HG03196 (cell line): ENCODE results near the gene KCNQ1.

ENCODE experiments used
- ATAC-seq: cut with Tn5 transposase; IDR thresholded peaks from one replicate; pipeline ENCODE4 v1.9.1; 2021; ENCODE audit not compliant: unreplicated experiment

The KCNQ1 gene

DNA sequence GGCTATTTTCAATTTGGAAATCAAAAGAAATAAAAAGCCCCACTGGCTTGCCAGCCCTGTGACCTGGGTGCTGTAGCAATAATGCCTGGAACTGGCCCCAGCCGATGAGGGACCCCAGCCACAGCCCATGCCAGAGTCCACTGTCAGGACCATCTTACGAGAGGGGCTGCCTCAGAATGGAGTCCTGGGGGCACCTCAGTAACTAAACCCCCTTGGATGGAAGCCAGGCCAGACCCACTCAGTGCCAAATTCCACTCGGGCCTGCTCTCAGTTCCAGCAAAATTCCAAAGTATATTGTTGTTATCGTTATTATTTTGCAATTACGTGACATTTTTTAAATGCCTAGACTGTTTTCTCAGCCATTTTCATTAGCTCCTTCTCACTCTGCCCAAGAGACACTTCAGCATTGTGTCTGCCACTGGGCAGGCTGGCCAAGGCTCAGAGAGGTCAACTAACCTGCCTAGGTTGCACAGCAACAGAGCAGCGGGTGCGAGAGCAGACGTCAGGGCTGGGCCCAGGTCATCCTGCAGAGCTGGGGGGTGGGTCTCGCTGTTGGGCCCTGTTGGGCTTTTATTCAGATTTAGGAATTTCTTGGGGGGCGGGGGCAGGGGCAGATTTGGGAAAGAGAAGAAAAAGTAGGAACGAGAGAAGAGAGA is 421.2 kb downstream of the KCNQ1 start:
- ATAC-seq = no peak

DNA sequence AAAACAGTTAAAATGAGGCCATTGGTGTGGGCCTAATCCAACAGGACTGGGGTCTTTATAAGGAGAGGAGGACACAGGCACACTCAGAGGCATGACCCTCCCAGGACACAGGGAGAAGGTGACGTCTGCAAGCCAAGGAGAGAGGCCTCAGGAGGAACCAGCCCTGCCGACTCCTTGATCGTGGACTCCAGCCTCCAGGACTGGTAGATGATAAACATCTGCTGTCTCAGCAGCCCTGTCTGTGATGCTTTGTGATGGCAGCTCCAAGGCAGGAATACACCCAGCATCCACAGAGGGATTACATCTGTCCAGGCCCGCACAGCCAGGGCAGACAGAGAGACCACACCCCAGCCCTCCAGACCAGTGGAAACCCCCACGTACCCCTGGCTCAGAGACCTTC is 422.3 kb downstream of the KCNQ1 start:
- ATAC-seq = no peak

DNA sequence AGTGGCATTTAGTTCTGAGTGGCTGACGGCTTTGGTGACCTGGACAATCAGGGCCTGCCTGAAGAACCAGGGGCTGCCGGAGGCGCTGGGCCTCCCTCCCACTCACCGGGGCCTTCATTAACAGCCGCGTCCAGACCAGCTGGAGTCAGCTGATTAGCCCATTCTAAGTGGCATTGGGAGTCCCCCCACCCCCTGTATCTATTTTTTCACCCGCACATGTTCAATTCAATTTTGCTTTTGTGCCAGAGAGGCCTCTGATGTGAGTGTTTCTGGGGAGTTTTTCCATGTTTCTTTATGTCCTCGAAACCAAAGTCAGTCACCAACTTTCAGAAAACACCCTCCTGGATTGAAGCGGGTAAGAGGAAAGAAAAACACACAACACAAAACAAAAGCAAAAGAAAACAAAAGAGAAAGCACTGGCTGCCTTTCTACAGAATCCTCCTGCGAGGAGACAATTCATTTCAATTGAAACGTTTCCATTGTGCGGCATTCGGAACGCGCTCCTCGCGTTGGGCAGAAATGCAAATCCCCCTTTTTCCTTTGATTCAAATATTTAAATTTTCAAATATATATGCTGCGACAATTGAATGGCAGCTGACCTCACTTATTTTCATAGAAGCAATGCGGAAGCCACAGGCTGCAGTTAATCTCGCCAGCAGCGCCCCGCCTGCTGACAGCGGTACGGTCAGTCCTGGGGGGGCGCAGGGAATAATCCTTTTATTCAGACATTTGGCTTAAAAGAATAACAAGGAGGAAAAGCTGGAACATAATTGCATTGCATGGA is 423.1 kb downstream of the KCNQ1 start:
- no peak for ATAC-seq

DNA sequence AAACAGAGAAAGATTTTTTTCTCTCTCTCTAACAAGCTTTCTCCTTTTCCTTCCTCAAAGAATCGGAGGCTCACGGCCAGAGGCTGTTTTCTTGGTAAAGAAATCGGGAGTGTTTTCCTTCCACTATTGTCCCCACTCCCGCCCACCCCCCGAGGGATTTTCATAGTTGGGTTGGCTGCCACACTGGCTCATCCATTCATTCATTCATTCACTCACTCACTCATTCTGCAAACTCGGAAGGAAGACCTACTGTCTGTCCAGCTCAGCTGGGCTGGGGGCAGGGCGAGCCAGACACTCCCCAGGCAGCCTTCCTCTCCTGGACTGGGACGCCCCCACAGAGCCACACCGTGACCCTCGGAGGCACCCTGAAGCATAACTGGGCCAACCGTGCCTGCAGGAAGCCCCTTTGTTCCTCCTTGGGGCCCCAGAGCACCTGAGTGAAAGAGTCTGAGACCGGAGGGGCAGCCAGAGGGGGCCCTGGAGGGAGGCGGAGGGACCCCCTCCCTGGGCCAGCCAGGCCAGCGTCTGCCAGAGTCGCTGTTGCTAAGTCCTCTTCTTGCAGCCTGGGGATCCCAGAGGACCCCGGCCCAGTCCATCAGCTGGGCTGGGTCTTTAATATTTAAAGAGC is 423.8 kb downstream of the KCNQ1 start:
- no peak for ATAC-seq

DNA sequence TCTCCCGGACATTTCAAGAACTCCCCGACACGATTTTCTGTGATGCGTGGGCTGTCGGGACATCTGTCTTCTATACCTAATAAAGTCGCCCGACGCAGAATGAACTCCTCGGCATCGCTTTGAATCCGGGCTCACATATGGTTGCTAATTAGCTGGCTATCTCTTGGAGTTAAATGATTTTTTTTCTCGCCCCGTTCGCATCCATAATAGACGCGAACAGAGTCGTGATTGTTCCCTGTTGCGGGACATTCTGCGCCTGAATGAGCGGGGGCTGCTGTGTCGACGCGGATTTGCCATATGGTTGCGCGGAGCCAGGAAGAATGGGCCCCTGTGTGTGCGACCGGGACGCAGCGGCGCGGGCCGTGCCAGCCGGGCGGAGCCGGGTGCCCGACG is 424.3 kb downstream of the KCNQ1 start:
- ATAC-seq = no peak

DNA sequence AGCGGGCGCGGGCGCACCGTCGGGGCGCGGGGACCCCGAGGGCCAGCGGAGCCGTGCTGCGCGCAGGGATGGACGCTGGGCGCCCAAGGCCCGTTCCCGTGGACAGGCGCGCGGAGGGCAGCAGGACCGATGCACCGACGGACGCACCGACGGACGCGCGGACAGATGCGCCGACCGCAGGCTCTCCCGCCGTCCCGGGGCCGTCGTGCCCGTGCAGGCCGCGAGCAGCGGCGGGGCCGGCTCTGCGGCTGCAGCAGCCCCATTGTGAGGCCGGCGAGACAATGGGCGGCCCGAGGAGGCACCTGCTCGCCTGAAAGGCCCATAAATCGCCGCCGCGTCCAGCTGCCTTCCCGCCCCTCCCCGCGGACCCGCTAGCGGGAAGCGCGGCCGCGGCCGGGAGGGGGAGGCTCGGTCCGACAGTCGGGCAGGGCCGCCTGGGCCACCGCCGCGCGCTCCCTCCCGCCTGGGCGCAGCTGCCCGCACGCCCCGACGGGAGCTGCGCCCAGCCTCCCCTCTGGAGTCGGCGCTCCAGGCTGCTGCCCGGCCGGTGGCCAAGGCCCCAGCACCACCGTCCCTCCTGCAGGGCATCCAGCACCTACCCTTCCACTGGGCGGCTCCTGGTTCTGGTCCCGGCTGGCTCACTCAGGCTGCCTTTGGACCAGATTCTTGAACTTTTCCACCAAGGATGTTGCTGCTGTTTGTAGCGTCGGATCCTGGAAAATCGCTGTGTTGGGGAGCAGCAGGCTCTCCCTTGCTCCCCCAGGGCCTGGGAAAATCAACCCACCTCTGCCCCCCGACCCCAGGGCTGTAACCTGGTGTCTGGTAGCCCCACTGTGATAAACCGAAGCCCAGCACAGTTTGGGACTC is 425.0 kb downstream of the KCNQ1 start:
- ATAC-seq = no peak

DNA sequence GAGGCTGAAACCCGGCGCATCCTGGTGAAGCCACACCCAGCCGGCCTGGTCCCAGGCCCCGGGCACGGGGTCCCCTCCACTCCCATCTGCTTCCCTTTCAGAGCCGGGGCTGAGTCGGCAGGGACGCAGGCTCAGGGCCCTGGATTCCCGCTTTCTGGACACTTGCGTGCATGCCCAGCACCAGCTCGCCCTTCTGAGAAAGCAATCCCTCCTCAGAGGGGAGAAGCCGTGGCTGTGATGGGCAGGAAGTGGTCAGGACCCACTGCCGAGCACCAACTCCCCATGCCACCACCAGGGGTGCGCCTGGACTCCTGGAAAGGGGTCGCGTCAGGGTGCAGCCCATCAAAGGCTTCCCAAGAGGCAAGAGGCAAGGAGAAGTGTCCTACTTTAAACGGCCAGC is 425.7 kb downstream of the KCNQ1 start:
- no peak for ATAC-seq

DNA sequence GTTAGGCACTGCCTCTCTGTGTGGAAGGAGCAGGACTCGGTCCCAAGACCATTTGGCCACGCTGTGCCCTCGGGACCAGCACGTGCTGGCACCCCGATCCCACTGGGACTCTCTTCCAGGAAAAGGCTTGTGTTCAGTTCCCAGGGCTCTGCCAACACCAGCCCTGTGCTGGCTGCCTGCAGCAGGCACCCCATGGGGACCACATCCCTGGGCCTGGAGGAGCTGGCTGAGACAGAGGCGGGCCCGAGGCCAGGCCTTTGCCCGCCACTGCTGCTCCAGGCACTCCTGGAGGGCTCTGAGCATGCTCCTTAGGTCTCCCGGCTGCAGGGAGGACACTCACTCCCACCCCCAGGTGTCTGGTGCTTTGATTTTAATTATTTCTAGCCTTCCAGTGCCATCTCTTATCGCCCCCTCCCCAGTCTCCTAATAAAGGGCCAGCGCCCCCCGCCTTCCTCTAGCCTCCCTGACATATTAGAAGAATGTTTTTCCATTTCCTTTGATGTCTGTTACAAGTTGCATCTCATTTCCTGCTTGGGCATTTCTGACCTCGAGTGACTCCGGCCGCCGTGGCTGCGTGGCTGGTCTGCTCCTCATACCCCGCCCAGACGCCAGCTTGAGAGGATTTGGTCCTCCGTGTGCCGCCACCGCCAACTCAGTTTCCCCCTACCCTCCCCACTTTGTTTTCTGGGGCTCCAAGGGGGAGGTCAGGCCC is 426.3 kb downstream of the KCNQ1 start:
- no peak for ATAC-seq

DNA sequence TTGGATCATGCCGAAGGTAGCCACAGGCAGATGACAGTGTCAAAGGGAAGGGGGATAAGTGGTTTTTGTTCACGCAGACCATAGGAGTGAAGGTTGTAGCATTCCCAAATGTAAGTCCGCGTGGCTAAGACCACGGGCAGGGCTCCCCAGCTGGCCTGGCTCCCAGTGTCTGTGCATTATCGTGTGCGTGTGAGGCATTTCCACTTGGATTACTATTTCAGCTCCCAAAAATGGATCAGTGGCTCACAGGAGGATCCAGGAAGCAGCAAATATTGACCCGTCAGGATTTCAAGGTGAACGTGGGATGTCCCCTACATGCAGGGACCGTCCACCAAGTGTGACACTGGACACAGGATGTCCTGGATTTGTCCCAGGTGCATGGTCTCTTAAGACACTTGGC is 430.2 kb downstream of the KCNQ1 start:
- ATAC-seq = no peak

DNA sequence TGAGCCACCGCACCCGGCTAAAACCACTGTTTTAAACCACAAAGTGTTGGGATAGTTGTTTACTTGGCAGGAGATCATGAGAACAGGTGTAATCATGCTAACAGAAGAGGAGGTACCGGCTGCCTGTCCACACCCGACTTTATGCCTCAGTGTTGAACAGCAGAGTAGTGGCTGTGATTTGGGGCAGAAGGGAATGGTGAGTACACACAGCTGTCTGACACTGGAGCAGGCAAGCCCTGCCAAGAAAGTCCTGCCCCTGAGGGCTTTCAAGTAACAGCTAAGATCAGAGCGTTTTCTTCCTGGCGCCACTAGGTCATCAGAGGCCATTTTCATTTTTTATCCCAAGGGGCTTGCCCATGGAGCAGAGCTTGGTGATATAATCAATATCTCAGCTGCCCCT is 432.7 kb downstream of the KCNQ1 start:
- no peak for ATAC-seq

DNA sequence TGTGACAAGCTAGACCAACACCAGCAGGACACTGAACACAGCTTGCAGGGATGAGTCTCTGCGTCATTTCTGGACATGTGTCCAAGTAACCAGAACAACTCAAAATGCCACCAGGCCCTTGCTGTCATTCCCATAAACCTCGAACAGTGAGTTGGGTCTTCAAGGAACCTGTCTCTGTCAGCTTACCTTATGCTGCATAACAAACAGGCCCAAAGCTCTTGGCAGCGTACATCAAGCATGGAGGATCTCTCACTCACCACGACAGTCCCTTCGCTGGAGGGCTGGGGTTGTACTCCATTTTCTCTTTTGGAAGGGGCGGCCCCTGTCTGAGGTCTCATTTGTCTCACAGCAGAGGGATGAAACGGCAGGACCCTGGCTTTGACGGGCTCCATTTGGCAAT is 434.0 kb downstream of the KCNQ1 start:
- no peak for ATAC-seq

DNA sequence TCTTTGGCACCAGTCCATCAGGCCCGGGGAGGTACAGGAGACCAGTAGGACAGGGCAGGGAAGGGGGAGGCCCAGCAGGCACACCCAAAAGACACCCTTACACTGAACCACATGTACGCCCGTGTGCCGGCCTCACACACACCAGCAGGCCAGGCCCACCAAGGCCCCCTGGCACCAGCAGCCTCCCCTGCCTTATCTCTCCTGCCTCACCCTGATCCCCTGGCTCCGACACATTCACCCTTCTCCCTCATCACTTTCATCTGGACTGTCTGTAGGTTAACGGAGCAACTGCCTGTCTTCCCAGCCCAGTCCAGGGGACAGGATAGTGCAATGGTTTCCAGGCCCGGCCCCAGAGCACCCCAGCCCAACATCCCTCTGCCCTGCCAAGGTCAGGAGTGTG is 435.8 kb downstream of the KCNQ1 start:
- ATAC-seq = no peak

DNA sequence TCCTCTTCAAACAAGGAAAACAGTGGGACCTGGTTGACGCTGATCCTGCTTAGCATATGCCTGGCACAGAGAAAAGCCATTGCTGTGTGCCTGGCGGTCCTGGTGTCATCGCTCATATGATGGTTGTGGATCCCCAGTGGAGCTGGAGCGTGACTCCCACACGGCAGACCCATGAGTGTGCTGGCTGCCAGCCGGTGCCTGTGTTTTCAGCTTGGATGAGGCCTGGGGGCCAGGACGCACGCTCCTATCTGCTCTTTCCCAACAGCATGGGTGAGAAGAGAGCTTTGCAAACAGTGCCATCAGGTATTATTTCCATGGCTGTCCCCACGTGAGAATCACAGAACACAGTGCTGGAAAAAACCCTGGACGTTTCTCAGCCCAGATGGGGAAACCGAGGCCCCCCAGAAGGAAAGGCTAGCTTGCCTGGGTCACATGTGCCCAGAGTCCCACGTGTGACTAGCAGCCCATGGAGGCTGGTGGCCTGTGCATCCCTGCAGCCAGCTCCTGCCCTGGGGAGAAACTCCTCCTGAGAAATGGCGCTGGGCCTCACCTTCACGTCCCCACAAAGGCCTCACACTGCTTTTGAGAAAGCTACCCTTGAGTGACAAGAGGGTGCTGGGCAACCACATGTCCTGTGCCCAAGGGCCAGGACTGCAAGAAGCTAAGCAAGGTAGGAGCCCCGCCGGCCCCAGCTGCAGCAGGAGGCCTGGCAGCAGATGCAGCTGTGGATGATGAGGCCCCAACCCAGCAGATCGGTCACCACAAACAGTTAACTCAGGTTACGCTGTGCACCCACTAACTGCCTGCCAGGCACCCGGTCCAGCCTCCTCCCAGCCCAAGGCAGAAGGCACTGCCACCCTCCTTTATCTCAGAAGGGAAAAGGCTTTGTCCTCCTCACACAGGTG is 436.5 kb downstream of the KCNQ1 start:
- no peak for ATAC-seq

DNA sequence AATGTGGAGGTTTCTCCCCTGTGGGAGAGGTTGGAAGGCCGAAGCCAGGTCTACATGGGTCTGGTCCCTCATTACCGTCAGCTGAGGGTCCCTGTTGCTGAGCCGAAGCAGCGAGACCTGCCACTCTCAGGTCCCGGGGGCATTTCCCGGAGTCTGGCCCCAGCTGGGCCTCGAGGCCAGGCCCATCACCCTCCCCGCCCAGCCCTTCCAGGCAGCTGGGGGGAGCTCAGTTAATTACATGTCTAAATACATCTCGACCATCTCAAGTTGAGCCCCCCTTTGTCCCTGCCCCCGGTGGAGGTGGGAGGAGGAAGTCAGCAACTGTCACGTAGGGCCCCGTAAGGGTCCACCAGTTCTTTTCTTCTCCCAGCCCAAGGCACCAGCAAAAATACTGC is 437.2 kb downstream of the KCNQ1 start:
- ATAC-seq = no peak

DNA sequence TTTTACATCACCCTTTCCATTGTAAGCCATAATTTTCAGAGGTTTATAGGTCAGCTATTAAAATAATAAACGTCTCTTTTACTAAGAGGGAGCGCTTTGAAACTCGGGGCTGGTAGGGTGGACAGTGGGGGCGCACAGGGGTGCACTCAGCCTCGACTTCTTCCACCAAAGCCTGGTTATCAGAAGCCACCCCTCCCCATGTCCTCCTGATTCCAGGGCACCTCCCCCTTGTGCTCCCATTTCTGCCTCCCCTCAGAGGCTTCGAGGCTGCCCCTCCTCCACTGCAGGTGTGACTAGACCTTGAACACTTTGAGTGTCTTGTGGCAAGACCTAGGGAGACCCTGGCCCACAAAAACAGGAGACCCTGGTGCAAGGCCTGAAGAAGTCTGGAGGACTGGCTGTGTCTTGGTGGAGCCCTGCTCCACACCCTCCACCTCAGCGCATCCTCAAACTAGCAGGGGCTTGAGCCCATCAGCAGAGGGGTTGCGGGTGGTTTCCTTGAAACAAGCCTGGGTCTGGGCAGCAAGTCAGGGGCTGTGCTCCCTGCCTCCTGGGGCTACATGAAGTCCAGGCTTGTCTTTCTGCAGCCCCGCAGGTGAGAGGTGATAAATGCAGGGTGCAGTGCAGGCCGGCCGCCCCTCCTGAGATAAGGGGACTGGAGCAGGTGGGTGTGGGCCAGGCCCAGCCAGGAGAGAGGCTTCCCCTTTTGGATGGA is 437.7 kb downstream of the KCNQ1 start:
- no peak for ATAC-seq

DNA sequence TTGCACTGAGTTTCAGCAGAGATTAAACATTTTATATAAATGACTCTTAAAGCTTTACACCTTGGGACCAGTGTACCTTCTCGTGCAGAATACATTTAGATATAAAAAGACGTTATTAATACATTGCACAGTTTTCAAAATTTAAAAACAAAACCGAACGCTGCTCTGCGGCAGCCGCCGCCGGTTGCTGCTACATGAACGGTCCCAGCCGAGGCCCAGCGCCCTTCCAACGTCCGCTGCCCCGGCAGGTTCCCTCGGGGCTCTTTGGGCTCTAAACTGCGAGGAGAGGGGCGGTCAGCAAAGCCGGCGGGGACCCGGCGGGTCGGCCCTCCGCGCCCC is 438.8 kb downstream of the KCNQ1 start:
- ATAC-seq = no peak

DNA sequence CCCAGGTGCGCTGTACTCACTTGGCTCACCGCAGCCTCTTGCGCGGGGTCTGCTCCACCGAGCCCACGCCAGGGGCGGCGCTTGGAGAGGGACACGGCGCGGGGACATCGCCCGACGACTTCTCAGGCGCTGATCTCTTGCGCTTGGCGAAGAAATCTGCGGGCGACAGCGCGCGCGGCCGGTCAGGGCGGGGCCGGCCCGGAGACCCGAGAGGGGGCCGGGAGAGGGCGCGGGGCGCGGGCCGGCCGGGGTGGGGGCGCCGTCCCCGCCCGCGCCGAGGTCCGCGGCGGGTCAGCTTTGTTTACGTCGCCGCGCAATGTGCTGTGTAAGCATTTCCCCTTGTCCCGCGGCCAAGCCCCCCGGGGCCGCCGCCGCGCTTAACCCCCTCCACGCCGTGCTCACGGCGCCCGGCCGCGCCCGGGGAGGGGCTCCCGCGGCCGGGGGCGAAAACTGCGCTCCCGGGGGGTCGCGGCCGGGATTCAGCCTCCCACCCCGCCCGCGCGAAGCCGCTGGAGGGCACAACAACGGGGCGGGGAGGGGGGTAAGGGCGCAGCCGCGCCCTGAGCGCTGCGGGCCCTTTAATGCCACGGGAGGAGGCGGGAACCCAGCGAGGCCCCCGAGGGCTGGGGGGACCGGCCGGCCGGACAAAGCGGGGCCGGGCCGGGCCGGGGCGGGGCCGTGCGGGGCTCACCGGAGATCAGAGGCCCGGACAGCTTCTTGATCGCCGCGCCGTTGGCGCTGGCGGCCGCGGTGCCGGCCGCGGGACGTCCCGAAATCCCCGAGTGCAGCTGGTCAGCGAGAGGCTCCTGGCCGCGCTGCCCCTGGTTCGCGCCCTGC is 439.4 kb downstream of the KCNQ1 start:
- ATAC-seq = no peak

DNA sequence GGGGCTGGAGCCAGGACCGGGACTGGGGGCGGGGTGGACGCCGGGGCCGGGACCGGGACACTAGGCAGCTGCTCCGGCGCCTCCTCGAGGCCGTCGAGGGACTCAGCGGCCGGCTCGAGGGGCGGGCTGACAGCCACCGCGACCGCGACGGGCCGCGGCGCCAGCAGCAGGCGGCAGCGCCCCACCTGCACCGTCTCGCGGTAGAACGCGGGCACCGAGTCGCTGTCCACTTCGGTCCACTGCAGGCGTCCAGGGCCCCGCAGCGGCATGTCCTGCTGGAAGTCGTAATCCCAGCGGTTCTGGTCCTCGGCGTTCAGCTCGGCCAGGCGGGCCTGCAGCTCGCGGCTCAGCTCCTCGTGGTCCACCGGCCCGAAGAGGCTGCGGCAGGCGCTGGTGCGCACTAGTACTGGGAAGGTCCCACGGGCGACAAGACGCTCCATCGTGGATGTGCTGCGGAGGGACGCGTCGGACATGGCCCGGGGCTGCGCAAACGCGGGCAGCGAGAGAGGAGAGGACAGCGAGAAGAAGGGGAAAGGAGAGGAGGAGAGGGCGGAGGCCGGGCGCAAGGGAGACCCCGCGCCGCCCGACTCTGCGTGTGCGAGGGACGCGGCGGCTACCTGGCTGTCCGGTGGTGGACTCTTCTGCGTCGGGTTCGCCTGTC is 440.3 kb downstream of the KCNQ1 start:
- peak; percentile 4 for ATAC-seq
